Upper lobe of left lung (tissue), 4 donors: ENCODE data around the gene HSD11B2.
"Not testable (repeated sequence)": the region's sequence is repeated elsewhere in the genome, so short reads cannot be mapped to it uniquely, and the experiment has no call there.

Experiments
- CTCF ChIP-seq, 6 experiments: fragments of 450-650 bp in 4 of 6; fragments of 200-600 bp in 2 of 6; sonication (generic) in 2 of 6; IDR thresholded peaks; one replicate each; pipeline ENCODE4 v1.5.1; 2016 to 2019; ENCODE audit warnings: antibody characterized with exemption in 6 of 6
- POLR2A ChIP-seq, 4 donors: fragments of 450-650 bp; IDR thresholded peaks; one replicate each; pipeline ENCODE4 v1.5.1; 2016 to 2017; ENCODE audit warnings: antibody characterized with exemption in 4 of 4, mild to moderate bottlenecking in 2 of 4
- POLR2AphosphoS5 ChIP-seq, 2 donors: sonication (generic); formaldehyde crosslinking; IDR thresholded peaks; one replicate each; pipeline ENCODE4 v1.5.1; 2017; ENCODE audit warnings: antibody characterized with exemption in 2 of 2

GRCh38 chr16:67415421-67415820 lies 15.5 kb upstream of the HSD11B2 start:
- TF ChIP-seq POLR2A, CTCF, POLR2AphosphoS5 (IDR thresholded peaks at IDR 0.05): not testable (repeated sequence)
